Activated naive CD4-positive, alpha-beta T cell treated with anti-CD3 and anti-CD28 coated beads, Interleukin-2, amount 50 U/mL, for 16 hours (primary cell): ENCODE results near the gene PTPRN2.

Experiments
- DNase-seq: peaks from one replicate; pipeline ENCODE4 v3.0.0-alpha.2; 2020

The PTPRN2 gene

DNA sequence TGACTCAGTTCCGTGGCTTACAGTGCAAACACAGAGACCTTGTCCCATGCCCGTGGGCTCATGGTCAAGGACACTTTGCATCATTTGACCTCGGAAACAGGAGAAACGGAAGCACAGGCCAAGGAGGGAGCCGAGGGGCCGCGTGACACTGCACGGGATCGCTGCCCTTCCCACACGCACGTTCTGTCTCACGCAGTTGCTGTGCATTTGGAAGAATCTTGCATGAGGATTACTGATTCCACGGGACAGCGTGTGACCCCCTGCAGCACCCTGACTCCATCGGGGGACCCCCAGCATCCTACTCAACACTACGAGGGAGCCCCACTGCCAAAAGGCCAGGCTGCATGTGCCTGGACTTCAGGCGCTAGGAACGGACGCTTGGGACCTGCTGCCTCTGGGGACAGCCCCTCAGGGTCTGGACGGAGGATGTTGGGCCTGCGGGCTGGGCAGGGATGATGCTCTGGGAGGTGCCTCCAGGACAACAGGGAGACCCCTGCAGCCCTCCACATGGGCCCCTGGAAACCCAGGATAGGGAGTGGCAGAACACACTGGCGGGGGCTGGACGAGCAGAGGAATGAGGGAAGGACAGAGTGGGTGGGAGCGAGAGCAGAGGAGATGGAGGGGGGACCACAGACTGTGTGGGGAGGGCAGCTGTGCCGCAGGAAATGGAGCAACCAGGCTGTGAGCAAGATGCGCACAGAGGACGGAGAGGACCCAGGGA, 1028.6 kb downstream of the PTPRN2 start:
- DNase-seq, result no peak

DNA sequence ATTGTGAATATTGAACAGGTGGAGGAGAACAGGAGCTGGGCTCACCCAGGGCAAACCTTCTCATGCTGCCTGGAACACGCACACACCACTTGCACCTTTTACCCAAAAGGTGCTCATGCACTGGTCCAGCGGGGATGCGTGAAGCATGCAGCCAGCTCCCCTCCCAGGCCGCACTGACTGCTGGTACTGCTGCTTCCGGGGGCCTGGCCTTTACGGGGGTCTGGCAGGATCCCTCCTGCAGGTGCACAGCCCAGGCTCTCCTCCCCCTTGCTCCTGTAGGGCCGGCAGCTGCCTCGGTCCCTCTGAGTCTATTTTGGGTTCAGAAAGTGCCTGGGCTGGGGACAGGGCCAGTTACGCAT, 1029.1 kb downstream of the PTPRN2 start:
- DNase-seq, result no peak

DNA sequence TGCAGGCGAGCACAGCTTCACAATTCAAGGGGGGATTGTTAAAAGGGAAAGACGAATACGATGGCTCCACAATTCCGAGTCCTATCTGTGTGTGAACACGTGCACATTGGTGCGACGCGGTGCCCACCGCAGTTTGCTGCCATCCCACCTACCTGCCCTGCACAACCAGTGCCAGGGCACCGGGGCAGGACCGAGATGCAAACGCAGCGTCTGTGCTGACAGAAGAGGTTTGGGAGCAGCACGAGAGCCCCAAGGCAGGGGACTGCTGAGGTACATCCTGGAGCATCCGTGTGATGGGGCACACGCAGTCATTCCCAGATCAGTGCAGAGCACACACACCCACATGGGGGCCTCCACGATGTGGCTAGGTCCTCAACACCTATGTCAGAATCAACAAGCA, 1029.6 kb downstream of the PTPRN2 start:
- no peak for DNase-seq

DNA sequence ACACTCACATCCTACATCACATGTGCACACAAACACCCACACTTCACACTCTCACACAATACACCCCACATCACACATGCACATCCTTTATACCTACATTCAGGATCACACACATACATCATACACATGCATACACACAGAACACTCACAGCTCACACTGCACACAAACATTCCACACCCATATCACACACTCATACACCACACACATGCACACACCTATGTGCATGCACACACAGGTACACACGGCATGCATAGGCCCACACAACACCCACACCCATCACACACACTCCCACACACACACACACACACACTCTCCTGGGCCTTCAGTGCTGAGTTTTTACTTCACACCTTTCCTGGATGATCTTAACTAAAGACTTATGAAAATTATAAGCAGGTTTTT, 1030.4 kb downstream of the PTPRN2 start:
- no peak for DNase-seq

DNA sequence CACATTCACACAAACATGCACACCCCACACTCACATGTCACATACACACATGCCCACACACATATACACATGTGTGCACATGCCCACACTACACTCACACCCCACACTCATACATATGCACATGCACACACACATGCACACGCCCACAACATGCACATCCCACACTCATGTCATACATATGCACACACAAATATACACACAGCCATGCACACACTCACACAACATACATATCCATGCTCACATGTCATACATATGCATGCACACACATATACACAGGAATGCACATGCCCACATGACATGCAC, 1031.0 kb downstream of the PTPRN2 start:
- no peak for DNase-seq

DNA sequence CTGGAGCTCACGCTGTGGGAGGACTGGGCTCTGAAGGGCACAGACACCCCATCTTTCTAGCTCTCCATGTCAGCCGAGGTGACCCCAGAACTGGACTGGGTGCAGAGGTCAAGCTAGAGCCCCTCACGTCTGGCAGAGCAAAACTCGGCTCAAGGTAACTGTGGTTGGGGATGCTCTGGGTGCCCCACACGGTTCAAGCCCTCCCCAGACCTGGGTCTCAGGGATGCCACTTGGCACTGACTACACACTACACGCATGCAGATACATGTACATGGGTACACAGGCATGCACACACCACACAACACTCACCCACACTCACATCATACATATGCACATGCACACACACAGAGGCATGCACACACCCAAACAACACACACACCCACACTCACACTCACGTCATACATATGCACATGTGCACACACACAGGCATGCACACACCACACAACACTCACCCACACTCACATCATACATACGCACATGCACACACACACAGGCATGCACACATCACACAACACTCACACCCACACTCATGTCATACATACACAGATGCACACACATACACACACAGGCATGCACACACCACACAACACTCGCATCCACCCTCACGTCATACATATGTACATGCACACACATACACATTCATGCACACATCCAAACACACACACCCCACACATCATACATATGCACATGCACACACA, 1031.5 kb downstream of the PTPRN2 start:
- no peak for DNase-seq

DNA sequence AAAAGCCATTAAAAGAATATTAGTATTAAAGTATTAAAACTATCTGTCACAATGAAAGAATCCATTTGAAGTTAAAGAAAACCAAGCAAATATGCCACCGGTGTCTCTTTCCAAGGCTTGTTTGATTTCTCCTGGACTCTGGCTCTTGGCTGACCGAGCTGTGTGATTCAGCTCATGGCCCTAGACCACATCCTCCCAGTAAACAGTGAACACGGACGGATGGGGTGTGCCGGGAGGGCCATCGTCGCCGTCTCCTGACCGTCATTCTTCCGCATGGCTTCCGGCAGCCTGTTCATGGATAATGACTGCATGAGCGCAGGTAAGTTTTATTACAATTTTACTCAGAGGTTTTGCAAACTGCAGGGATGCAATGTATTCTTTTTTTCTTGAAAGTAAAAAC, 1032.3 kb downstream of the PTPRN2 start:
- no peak for DNase-seq

DNA sequence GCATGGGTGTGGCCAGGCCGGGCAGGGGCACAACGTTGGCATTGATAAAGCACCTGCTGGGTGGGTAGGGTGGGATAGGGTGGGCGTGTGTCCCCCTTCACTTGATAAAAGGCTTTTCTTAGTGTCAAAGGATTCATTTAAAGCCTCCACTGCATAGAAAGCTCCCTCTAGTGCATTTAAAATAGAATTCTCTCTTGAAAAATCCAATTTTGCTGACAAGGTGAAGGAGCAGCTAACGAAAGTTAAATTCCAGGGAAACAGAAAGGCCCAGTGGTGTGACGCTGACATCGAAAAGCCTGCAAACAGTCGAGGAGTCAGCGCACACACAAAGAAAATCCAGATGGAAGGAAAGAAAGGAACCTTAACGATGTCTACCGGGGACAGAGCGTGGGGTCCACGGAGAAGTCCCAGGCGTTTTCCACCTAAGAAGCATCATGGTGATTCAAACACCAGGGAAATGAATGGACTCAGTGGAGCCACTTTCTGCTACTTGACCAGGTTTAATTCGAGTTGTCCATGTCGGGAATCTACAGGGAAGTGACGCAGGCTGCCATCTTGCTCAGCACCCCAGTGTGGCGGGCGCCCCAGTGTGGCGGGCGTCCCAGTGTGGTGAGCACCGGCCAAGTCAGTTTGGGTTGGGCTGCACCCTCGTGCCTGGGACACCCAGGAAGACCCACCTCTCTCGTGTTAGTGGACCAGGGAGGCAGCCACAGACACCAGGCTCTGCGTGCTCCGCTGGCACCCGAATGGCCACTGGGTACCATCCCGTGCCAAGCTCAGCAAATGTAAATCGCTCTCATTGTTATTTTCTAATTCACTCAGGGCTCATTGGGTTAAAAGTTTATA, 1033.0 kb downstream of the PTPRN2 start:
- DNase-seq, result no peak

DNA sequence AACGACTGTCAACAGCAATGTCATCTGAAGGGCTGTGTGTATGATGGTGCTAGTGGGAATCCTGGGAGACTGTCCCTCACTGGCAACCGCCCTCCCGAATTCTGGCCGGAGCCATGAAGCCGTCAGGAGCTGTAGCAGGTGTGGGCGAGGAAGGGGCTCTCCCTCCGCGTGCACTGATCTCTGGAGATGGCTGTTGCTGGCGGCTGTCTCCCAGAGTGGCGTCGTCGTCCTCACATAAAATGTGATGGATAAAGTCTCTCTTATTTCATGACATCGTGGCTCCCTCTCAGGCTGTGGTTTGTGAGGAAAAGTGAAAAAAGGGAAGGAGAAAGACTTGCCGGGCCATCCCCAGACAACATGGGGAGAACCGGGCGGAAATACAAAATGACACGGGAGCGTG, 1034.4 kb downstream of the PTPRN2 start:
- DNase-seq, result no peak

DNA sequence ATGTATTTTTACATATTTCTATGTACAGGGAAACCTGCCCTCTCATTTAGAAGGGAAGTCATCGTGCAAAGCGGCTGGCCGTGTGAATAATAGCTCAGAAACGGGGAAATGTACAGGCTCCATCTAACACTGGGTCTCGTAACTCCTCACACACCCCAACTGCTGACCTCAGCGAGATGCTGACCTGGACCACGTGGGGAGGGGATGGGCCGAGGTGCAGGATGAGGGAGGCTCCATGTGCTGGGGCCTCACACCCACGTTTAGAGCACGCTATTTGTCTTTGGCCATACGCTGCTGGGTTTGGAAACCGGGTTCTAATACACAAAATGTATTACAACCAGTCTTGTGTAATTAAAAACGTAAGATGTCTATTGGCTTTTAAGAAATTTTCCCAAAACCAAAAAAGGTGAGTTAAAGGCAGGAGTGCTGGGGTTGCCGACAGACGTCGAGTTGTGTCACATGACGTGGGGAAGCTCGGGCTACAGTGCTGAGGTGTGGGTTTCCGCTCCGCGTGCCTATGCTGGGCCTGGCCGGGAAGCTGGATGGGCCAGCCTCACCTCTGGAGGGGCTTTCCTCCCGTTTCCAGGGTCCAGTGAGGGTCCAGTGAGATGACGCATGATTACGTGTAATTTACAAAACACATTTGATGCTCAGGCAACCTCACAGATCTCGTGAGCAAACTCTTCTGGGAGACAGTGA, 1035.2 kb downstream of the PTPRN2 start:
- DNase-seq, result no peak

DNA sequence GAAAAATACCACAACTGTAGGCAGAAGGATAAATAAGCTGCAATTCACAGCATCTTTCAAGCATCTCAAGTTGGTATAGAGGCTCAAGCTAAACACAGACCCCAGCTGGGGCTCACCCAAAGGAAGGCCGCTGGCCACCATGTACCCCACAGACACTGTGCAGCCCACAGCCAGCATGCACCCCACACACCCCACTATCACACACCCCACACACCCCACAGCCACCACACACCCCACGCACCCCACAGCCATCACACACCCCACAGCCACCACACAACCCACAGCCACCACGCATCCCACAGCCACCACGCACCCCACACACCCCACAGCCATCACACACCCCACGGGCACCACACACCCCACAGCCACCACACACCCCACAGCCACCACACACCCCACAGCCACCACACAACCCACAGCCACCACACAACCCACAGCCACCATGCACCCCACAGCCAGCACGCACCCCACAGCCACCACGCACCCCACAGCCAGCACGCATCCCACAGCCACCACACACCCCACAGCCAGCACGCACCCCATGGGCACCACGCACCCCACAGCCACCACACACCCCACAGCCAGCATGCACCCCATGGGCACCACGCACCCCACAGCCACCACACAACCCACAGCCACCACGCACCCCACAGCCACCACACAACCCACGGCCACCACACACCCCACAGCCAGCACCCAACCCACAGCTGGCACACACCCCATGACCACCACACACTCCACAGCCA, 1036.1 kb downstream of the PTPRN2 start:
- no peak for DNase-seq

DNA sequence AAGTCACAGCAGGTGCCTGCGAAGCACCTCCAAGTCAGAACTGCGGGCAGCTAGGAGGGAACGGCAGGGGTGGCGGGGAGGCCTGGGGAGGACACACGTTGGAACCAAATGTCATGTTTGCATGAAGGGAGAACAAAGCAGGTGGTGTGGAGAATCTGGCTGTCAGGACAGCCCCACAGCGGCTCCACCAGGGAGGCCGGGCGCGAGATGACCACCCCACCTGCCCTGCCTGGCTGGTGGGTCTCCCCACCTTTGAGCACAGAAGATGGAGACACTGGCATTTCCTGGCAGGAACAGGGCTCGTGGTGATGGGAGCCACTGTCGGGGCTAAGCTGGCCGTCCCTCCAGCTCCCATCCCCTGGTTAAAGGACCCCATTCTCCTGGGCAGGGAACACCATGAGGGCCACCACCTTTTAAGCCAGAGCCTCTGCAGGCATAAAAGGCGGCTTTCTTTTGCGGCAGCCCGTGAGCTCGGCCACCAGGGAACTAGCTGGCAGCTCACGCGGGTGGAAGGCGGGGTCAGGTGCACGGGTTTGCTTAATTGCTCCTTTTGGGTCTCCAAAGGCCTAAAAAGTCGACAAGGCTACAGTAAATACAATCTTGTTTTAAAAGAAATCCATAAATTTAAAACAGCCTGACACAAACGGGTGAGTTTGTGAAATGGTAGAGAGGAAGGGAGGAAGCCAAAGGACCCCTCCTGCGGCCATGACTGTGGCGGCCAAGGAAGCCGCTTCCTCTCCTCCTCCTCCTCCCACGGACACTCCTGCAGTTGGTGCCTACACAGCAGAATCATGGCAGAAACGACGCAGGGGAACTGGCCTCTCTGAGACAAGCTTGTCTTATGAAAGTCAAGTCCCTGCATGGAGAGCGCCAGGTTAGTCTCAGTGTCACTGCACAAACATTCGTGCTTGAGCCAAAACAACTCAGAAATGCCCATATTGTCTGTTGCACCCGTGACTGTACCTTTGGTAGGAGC, 1037.0 kb downstream of the PTPRN2 start:
- no peak for DNase-seq

DNA sequence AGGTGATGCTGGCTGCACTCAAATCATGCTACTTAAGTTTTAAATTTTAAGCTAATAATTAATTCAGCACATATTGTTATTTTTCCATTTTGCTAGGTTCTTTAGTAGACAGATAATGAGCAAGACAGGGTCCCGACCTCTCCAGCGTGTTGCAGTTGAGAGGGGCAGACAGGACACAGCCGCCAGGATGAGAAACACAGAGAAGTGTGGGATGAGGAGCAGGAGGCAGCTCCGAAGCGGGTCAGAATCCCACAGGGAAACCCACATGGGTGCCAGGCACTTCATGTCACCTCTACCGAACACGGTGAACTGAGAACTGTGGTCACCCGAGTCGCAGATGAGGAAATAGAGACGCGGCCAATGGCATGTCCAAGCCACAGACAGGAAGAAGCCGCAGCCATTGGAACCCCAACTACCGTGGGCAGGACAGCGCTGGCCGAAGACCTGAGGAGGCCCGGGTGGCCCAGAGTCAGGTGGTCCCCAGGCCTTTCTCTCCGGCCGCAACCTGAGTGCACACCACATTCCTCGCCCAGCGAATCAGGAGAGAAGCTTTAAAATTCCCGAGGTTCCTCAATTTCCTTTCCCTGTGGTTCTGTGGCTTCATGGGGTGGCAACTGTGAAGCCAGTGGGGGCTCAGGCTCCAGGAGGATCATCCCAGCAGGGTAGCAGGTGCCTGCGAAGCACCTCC, 1037.9 kb downstream of the PTPRN2 start:
- DNase-seq, result no peak

DNA sequence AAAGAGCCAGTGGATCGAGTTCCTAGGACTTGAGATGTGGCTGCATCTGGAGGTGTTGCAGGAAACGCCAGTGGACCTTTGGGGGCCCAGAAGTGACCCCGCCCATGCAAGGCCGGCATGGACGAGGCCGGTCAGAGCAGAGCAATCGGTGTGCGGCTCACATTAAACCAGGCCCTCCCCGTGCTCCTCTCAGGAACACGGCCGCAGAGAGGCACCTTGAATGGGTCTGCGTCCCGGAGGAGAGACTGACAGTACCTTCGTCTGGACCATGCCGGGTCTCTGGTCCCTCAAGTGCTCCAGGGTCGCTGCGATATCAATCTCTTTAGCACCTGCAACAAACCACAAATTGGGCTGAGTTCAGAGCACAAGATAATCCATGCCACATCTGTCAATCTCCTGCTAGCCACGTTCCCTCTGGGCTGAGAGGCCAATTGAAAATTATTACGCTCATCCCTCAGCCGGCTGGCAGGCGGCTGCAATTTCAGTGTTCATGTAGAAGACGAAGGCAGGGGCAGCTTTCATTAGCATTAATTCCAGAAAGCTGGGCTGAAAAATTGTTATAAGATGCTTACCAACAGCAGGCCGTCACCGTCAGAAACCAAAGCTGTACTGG, 1038.8 kb downstream of the PTPRN2 start:
- no peak for DNase-seq

DNA sequence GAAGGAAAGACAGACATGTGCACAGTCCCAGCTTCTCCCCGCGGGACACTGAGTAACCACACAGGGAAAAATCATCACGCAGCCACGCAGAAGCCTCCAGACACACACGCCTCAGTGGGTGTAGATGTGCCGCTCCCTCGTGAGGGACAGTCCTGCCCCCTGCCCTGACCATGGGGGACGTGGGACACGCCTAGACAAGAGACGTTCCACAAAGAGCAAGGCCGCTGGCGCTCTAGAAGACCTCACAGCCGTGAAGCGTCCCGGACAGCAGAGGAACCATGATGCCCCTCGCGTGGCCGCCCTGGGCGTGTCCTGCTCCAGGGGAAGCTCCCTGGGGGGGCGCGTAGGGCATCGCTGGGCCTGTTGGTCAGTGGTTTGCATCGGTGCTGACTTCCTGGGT, 1040.0 kb downstream of the PTPRN2 start:
- DNase-seq, result no peak

DNA sequence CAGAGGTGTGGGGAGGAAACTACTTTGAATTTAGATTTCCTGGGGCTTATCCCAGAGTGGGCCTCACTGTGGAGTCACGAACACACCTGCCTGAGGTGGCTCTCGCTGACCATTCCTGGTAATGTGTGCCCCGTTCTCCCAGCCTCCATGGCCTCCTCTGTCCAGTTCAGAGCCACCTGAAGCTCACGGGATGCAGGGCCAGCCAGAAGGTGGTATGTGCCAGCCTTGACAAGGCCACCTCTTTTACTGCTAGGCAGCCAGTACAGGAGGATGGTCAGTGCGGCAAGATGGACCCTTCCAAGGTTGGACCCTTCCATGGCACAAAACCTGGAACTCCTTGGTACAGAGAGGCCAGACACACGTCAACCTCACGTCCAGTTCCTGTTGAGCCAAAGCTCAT, 1040.5 kb downstream of the PTPRN2 start:
- no peak for DNase-seq

DNA sequence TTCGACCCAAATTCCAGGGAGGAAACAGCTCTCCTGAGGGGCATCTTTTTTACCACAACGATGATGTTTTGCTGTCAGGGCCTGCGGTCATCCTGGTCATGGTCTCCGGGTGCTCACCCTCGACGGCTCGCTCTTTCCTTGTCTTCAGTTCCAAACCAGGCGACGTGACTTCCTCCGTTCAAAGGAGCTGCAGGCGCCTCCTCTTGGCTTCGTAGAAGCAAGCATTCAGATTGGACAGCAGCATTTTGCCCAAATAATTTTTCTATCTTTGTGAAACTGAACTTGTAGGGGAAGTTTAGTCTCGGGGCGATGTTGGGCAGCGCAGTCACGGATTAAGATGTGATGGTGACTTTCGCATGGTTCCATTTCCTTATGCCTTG, 1042.0 kb downstream of the PTPRN2 start:
- no peak for DNase-seq

DNA sequence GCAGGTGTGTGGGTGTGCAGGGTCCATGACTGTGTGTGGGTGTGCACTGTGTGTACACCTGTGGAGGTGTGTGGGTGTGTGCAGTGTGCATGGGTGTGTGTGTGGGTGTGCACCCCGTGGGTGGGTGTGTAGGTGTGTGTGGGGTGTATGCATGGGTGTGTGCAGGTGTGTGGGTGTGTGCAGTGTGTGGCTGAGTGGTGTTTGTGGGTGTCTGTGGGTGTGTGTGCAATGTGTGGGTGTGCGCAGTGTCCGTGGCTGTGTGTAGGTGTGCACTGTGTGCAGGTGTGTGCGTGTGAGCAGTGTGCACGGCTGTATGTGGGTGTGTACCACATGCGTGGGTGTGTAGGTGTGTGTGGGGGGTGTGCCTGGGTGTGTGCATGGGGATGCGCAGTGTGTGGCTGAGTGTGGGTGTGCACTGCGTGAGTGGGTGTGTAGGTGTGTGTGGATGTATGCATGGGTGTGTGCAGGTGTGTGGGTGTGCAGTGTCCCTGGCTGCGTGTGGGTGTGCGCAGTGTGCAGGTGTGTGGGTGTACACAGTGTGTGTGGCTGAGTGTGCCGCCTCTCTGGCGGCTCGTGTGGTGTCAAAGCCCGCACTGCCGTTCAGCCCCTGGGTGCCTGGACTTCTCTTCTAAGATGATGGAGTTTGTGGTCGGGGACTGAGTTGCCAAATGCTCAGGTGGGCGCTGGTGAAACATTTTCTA, 1042.5 kb downstream of the PTPRN2 start:
- no peak for DNase-seq

DNA sequence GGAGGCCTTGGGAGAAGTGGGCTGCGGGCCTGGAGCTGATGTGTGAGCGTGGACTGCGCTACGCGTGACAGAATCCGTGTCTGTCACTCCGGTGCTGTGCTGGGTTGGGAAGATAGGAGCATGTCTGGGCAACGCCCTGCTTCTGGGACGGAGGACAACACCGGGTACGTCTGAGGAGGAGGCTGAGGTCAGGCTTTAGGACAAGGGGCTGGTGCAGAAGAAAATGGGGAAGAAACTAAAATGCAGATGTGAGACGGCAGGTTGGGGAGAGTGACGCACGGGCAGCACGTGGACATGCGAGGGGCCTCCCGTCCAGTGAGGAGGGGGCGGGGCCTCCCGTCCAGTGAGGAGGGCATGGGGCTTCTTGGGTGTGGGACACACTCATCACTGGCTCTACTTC, 1043.4 kb downstream of the PTPRN2 start:
- no peak for DNase-seq

DNA sequence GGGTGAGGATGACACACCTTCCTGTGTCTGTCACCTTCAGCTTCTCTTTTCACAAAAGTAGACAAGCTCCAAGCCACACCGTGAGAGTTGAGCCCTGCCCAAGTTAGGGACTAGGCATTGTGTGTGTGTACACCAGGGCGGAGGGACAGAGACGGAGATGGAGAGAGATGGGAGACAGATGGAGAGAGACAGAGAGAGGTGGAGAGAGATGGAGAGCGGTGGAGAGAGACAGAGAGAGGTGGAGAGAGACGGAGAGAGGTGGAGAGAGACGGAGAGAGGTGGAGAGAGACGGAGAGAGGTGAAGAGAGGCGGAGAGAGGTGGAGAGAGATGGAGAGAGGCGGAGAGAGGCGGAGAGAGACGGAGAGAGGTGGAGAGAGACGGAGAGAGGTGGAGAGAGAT, 1043.8 kb downstream of the PTPRN2 start:
- no peak for DNase-seq
